Cardiac fibroblast (primary cell): ENCODE results near the gene REPIN1.

Experiments
- DNase-seq, 2 donors: peaks; one replicate each; pipeline versions ENCODE4 v3.0.0 to v3.0.0-alpha.2; 2010; ENCODE audit warnings: low read depth in 2 of 2
- H3K4me3 ChIP-seq, 2 donors: replicated peaks in 1 of 2; 1 replicate in 1 of 2; 2 replicates in 1 of 2; pipeline ENCODE4 v1.5.1; 2011; ENCODE audit warnings: low read depth in 2 of 2, low read length in 2 of 2, mild to moderate bottlenecking in 2 of 2, moderate library complexity in 1 of 2
- TF ChIP-seq, protein P1 (sequence below): IDR thresholded peaks from one replicate; pipeline ENCODE4 v1.5.1; 2011; ENCODE audit warnings: low read depth, mild to moderate bottlenecking, low read length, inconsistent platforms

The REPIN1 gene

DNA sequence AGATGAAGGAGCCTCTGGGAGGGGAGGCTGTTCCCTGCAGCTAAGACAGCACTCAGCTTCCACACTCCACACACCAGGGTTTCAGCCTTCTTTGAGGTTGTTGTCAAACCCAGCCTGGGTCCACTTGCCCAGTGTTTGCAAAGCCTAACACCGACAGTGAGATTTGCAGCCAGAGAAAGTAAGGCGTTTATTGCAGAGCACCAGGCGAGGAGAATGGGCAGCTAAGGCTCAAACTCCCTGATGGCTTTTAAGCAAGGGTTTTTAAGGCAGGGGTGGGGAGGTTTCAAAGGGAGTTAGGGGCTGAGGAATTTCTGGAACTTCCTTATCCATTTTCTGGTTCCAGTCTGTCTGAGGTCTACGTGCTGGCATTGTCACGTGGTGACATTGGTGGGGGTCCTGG is 5.8 kb downstream of the REPIN1 start:
- no peak overlapping the region for H3K4me3 ChIP-seq
- TF ChIP-seq, protein P1, sequence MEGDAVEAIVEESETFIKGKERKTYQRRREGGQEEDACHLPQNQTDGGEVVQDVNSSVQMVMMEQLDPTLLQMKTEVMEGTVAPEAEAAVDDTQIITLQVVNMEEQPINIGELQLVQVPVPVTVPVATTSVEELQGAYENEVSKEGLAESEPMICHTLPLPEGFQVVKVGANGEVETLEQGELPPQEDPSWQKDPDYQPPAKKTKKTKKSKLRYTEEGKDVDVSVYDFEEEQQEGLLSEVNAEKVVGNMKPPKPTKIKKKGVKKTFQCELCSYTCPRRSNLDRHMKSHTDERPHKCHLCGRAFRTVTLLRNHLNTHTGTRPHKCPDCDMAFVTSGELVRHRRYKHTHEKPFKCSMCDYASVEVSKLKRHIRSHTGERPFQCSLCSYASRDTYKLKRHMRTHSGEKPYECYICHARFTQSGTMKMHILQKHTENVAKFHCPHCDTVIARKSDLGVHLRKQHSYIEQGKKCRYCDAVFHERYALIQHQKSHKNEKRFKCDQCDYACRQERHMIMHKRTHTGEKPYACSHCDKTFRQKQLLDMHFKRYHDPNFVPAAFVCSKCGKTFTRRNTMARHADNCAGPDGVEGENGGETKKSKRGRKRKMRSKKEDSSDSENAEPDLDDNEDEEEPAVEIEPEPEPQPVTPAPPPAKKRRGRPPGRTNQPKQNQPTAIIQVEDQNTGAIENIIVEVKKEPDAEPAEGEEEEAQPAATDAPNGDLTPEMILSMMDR, result no peak
- no peak for DNase-seq

DNA sequence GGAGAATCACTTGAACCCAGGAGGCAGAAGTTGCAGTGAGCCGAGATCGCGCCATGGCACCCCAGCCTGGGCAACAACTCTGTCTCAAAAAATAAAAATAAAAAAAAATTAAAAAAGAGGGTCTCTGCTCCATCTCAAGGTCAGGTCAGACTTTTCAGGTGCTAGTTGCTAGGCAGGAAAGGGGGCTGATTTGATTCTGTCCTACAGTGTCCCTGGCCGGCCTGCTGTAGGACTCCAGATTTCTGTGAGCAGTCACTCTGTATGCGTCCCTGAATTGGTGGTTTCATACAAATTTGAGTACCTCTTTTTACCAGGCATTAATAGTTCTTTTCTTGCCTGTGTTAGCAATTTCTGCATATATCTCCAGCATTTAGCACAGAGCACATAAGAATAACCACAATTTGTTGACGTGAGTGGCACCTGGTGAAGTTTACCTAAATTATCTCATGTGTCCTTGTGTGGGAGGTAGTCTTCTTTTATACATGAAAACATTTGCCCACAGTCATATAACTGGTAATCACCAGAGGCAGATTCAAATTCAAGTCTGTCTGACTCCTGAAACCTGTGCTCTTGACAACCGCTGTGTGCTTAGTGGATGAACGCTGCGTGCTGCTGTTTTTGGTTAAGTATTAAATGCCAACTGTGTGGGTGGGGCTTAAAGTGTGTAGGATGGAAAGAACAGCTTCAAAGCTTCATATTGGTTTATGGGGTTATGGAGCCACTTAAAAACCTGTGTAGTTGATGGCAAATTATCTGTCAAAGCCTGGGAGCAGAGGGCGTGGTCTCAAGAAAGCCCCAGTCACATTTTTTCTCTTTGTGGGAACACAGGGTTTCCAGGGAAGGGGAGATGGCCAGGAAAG is 7.3 kb downstream of the REPIN1 start:
- TF ChIP-seq, protein P1, result no peak
- DNase-seq, result no peak
- H3K4me3 ChIP-seq, result no peak overlapping the region

DNA sequence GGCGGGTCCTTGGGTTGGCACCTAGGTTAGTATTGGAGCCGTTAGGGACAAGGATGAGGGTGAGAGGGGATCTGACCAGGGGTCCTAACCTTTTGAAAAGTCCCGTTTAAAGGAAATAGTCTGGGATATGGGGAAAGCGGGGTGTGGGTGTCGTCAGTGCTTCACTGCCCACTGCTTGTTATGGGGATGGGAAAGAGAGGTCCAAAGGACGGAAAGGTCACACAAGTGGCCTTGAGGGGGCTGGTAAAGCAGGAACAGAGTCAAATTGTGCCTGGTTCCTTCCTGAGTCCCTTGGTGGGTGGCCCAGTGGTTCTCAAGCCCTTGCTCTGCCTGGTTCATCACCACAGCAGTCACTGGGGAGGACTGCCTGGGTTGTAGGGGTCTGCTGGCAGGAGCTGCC is 7.9 kb downstream of the REPIN1 start:
- TF ChIP-seq, protein P1, result no peak
- no peak for DNase-seq
- no peak overlapping the region for H3K4me3 ChIP-seq

DNA sequence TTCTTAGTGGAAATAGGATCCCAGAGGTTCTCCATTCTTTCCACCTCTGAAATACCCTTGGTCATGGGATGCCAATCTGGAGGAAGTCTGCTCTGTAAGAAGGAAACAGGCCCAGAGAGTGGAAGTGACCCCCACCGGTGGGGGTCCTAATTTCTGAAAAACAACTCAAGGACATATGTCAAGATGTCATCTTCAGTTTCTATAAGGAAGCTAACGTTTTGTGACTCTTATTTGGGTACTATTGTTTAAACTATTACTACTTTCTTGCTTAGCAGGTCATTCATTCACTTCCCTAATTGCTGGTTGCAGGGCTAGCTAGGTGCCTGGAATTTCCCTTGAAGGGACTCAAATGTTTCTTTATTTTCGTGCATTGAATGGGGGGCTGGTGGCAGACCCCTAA is 8.6 kb downstream of the REPIN1 start:
- TF ChIP-seq, protein P1, result no peak
- DNase-seq, result no peak
- H3K4me3 ChIP-seq, result no peak overlapping the region

DNA sequence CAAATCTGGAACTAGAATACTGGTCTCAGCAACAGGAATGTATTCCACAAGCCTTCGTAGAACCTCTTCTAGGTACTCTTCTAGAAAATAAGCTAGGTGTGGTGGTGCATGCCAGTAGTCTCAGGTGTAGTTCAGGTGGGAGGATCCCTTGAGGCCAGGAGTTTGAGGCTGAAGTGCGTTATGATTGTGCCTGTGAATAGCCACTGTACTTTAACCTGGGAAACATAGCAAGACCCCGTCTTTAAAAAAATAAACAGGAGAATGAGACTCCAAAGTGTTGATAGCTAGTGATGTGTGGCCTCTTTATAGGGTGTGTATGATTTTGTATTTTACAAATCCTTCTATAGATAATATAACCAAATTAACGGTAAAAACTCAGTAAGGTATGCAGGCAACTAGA is 9.0 kb downstream of the REPIN1 start:
- DNase-seq, result no peak
- TF ChIP-seq, protein P1, result no peak
- no peak overlapping the region for H3K4me3 ChIP-seq

DNA sequence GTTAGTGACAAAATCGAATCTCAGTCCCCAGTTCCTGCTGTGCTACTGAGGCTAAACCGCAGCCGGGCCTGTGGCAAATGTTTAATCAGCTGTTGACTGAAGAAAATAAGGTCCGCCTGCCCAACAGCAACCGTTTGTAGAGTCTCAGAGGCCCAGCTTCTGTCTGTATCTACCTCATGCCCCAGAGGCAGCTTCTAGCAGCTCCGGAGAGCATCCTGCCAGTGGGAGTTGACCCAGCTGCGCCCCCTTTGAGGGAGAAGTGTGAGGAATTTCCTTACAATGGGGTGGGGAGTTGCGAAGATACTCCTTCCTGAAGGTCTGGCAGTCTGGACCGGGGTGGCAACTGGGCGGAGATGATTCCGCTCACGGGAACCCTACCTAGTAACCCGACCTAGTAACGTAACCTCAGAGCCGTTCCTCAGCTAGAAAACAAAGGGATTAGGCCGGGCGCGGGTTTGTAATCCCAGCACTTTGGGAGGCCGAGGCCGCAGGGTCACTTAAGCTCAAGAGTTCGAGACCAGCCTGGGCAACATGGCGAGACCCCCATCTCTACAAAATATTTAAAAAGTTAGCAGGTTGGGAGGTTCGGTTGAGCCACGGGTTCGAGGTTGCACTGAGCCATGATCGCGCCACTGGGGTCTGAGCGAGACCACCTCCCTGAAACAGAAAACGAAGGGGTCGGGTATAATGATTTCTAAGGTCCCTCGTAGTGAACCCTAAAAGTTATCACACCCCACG is 9.7 kb downstream of the REPIN1 start:
- peak overlapping the region; percentile 63 to 64 for H3K4me3 ChIP-seq
- TF ChIP-seq, protein P1, result peak; percentile 20
- DNase-seq, result peak; percentile 69 to 83
